Dedifferentiated amniotic fluid mesenchymal stem cell (primary cell): ENCODE measurements around the gene RXRA.

Experiments used
- DNase-seq: peaks from one replicate; pipeline ENCODE4 v3.0.0-alpha.2; 2016; ENCODE audit errors: extremely low spot score

RXRA gene

GRCh38 chr9:134367061-134367460, 40.8 kb downstream of the RXRA start:
- no peak for DNase-seq

GRCh38 chr9:134367791-134368490, 41.7 kb downstream of the RXRA start:
- DNase-seq: no peak

- DNase-seq: no peak
Observed at GRCh38 chr9:134368571-134368970, 42.3 kb downstream of the RXRA start.

GRCh38 chr9:134369416-134370212, 43.4 kb downstream of the RXRA start:
- no peak for DNase-seq

GRCh38 chr9:134370213-134370492, 43.9 kb downstream of the RXRA start:
- DNase-seq: no peak

GRCh38 chr9:134370638-134371037, 44.4 kb downstream of the RXRA start:
- no peak for DNase-seq

- DNase-seq: no peak
Observed at GRCh38 chr9:134371731-134372130, 45.5 kb downstream of the RXRA start.

GRCh38 chr9:134372581-134373267, 46.5 kb downstream of the RXRA start:
- no peak for DNase-seq

GRCh38 chr9:134373269-134373668, 47.0 kb downstream of the RXRA start:
- no peak for DNase-seq

- no peak for DNase-seq
Observed at GRCh38 chr9:134373953-134374300, 47.7 kb downstream of the RXRA start.

- DNase-seq: no peak
Observed at GRCh38 chr9:134374301-134375010, 48.2 kb downstream of the RXRA start.

GRCh38 chr9:134375011-134375390, 48.7 kb downstream of the RXRA start:
- no peak for DNase-seq

GRCh38 chr9:134375430-134376385, 49.5 kb downstream of the RXRA start:
- DNase-seq: no peak

GRCh38 chr9:134376386-134377142, 50.3 kb downstream of the RXRA start:
- DNase-seq: no peak

- no peak for DNase-seq
Observed at GRCh38 chr9:134377143-134377484, 50.9 kb downstream of the RXRA start.

- DNase-seq: no peak
Observed at GRCh38 chr9:134377976-134378375, 51.7 kb downstream of the RXRA start.

- peak; percentile 15 for DNase-seq
Observed at GRCh38 chr9:134378901-134379338, 52.7 kb downstream of the RXRA start.

- DNase-seq: no peak
Observed at GRCh38 chr9:134379831-134380365, 53.6 kb downstream of the RXRA start.

GRCh38 chr9:134380542-134381271, 54.5 kb downstream of the RXRA start:
- no peak for DNase-seq

GRCh38 chr9:134381272-134381661, 55.0 kb downstream of the RXRA start:
- no peak for DNase-seq
